ENCODE data around the gene ZNF827. TPM values are rescaled to one million over a fixed set of nuclear protein-coding genes. Genes with fewer than 3 reads are reported as not detected.

Gene ZNF827
- total and polyA plus RNA-seq, 2 experiments from 2014 or later = 20.3 to 33.1 TPM

GRCh38 chr4:145885666-145886065 is 53.0 kb downstream of the ZNF827 start:
- Mint-ChIP-seq H3K9me3 (no peaks in the 10 kb centered on the region), H3K4me1 (peaks cover 84% of the 10 kb centered on the region), H3K36me3 (ENCODE audit: low read depth) (peaks cover 69% of the 10 kb centered on the region), H3K4me3 (no peak overlapping the region), H3K27ac (peak overlapping the region; percentile 23; the same call in 1 of the 2 replicates), H3K27me3 (ENCODE audit: insufficient read depth, low read depth, poor library complexity) (peaks cover 2% of the 10 kb centered on the region)
- no peaks in the 10 kb centered on the region for H3K9me2 ChIP-seq (ENCODE audit: insufficient read depth)
- no peak overlapping the region for H2AFZ ChIP-seq
- H3K27me3 ChIP-seq (ENCODE audit: insufficient read depth) = no peaks in the 10 kb centered on the region
- DNase-seq (ENCODE audit: low spot score) (no peak), ATAC-seq (no peak)
- H3K4me1 ChIP-seq (ENCODE audit: insufficient read depth) = peaks cover 67% of the 10 kb centered on the region
- peaks cover 11% of the 10 kb centered on the region for H3F3A ChIP-seq (replicated peaks; ENCODE audit: low read depth)
- no peak overlapping the region for H3K4me3 ChIP-seq
- H3K36me3 ChIP-seq (ENCODE audit: insufficient read depth) = no peaks in the 10 kb centered on the region; the same call in none of the 2 replicates
- TF ChIP-seq STAT1 (IDR thresholded peaks at IDR 0.05; ENCODE audit: unreplicated experiment) = no peak
- no peak overlapping the region for H3K27ac ChIP-seq (ENCODE audit: low read depth)
- peaks cover 79% of the 10 kb centered on the region for H3K79me2 ChIP-seq (replicated peaks; ENCODE audit: insufficient read depth)
- H4K20me1 ChIP-seq (replicated peaks; ENCODE audit: insufficient read depth) = no peaks in the 10 kb centered on the region
- H3K4me2 ChIP-seq = no peak overlapping the region

DNA sequence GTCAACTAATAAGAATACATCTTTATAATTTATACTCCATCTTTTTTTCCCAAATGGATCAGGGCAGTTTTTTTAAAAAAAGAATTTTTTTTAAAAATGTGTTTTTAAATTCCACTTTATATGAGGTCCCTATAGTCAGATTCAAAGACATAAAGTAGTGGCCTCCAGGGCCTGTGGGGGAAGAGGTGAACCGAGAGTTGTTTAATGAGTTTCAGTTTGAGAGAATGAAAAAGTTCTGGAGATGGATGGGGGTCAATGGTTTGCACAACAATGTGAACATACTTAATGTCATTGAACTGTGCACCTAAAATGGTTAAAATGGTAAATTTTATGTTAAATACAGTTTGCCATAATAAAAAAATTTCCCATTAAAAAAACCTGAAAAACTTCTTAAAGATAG is 53.8 kb downstream of the ZNF827 start:
- Mint-ChIP-seq H3K9me3 (no peaks in the 10 kb centered on the region), H3K36me3 (ENCODE audit: low read depth) (peaks cover 68% of the 10 kb centered on the region), H3K27ac (no peak overlapping the region; the same call in 1 of the 2 replicates), H3K27me3 (ENCODE audit: insufficient read depth, low read depth, poor library complexity) (peaks cover 2% of the 10 kb centered on the region), H3K4me1 (peaks cover 81% of the 10 kb centered on the region), H3K4me3 (no peak overlapping the region; the same call in 2 of the 3 replicates)
- TF ChIP-seq, protein P1, sequence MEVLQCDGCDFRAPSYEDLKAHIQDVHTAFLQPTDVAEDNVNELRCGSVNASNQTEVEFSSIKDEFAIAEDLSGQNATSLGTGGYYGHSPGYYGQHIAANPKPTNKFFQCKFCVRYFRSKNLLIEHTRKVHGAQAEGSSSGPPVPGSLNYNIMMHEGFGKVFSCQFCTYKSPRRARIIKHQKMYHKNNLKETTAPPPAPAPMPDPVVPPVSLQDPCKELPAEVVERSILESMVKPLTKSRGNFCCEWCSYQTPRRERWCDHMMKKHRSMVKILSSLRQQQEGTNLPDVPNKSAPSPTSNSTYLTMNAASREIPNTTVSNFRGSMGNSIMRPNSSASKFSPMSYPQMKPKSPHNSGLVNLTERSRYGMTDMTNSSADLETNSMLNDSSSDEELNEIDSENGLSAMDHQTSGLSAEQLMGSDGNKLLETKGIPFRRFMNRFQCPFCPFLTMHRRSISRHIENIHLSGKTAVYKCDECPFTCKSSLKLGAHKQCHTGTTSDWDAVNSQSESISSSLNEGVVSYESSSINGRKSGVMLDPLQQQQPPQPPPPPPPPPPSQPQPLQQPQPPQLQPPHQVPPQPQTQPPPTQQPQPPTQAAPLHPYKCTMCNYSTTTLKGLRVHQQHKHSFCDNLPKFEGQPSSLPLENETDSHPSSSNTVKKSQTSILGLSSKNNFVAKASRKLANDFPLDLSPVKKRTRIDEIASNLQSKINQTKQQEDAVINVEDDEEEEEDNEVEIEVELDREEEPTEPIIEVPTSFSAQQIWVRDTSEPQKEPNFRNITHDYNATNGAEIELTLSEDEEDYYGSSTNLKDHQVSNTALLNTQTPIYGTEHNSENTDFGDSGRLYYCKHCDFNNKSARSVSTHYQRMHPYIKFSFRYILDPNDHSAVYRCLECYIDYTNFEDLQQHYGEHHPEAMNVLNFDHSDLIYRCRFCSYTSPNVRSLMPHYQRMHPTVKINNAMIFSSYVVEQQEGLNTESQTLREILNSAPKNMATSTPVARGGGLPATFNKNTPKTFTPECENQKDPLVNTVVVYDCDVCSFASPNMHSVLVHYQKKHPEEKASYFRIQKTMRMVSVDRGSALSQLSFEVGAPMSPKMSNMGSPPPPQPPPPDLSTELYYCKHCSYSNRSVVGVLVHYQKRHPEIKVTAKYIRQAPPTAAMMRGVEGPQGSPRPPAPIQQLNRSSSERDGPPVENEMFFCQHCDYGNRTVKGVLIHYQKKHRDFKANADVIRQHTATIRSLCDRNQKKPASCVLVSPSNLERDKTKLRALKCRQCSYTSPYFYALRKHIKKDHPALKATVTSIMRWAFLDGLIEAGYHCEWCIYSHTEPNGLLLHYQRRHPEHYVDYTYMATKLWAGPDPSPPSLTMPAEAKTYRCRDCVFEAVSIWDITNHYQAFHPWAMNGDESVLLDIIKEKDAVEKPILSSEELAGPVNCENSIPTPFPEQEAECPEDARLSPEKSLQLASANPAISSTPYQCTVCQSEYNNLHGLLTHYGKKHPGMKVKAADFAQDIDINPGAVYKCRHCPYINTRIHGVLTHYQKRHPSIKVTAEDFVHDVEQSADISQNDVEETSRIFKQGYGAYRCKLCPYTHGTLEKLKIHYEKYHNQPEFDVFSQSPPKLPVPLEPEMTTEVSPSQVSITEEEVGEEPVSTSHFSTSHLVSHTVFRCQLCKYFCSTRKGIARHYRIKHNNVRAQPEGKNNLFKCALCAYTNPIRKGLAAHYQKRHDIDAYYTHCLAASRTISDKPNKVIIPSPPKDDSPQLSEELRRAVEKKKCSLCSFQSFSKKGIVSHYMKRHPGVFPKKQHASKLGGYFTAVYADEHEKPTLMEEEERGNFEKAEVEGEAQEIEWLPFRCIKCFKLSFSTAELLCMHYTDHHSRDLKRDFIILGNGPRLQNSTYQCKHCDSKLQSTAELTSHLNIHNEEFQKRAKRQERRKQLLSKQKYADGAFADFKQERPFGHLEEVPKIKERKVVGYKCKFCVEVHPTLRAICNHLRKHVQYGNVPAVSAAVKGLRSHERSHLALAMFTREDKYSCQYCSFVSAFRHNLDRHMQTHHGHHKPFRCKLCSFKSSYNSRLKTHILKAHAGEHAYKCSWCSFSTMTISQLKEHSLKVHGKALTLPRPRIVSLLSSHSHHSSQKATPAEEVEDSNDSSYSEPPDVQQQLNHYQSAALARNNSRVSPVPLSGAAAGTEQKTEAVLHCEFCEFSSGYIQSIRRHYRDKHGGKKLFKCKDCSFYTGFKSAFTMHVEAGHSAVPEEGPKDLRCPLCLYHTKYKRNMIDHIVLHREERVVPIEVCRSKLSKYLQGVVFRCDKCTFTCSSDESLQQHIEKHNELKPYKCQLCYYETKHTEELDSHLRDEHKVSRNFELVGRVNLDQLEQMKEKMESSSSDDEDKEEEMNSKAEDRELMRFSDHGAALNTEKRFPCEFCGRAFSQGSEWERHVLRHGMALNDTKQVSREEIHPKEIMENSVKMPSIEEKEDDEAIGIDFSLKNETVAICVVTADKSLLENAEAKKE (CRISPR knock-in tag; IDR thresholded peaks at IDR 0.05) = no peak
- TF ChIP-seq REST (IDR thresholded peaks at IDR 0.05; ENCODE audit: unreplicated experiment) (no peak), CREB1 (CRISPR knock-in tag; IDR thresholded peaks at IDR 0.05; ENCODE audit: low read depth) (no peak), ETS1 (IDR thresholded peaks at IDR 0.05) (no peak), JUNB (IDR thresholded peaks at IDR 0.05; ENCODE audit: unreplicated experiment) (no peak), NANOG (IDR thresholded peaks at IDR 0.05; ENCODE audit: borderline replicate concordance) (no peak), CTCF (conservative IDR thresholded peaks at IDR 0.05; ENCODE audit: low read depth in 2 of 2) (no peak), EZH2phosphoT487 (IDR thresholded peaks at IDR 0.05; ENCODE audit: unreplicated experiment) (no peak), ZNF114 (CRISPR knock-in tag; IDR thresholded peaks at IDR 0.05) (no peak)
- ATAC-seq = no peak
- no peaks in the 10 kb centered on the region; the same call in none of the 2 replicates for H3K36me3 ChIP-seq (ENCODE audit: insufficient read depth)
- H3K4me3 ChIP-seq = no peak overlapping the region
- no peaks in the 10 kb centered on the region for H3K9me2 ChIP-seq (ENCODE audit: insufficient read depth)
- peak overlapping the region; percentile 30; the same call in 1 of the 2 replicates for H3K4me2 ChIP-seq
- H3K4me1 ChIP-seq (ENCODE audit: insufficient read depth) = peaks cover 67% of the 10 kb centered on the region
- peaks cover 11% of the 10 kb centered on the region for H3F3A ChIP-seq (replicated peaks; ENCODE audit: low read depth)
- H2AFZ ChIP-seq = no peak overlapping the region
- H3K79me2 ChIP-seq (replicated peaks; ENCODE audit: insufficient read depth) = peaks cover 79% of the 10 kb centered on the region
- DNase-seq (ENCODE audit: low spot score) = no peak
- H4K20me1 ChIP-seq (replicated peaks; ENCODE audit: insufficient read depth) = no peaks in the 10 kb centered on the region
- no peak overlapping the region for H3K27ac ChIP-seq (ENCODE audit: low read depth)
- no peaks in the 10 kb centered on the region for H3K27me3 ChIP-seq (ENCODE audit: insufficient read depth)

Data from GM23338 (cell line).